Mammary epithelial cell (primary cell): ENCODE data around the gene H6PD.

Source experiments
- EZH2 ChIP-seq: IDR thresholded peaks from 2 replicates; pipeline ENCODE4 v1.6.1; 2012; ENCODE audit warnings: low read length, inconsistent platforms, borderline replicate concordance
- TF ChIP-seq, protein P1 (sequence below), 2 donors: IDR thresholded peaks in 1 of 2; conservative IDR thresholded peaks in 1 of 2; 2 replicates each; pipeline ENCODE4 v1.5.1; 2011 to 2012; ENCODE audit warnings: inconsistent platforms in 2 of 2, low read length in 2 of 2, mild to moderate bottlenecking in 2 of 2, control low read depth in 1 of 2, low read depth in 1 of 2; ENCODE audit not compliant: insufficient read depth in 1 of 2; ENCODE audit errors: extremely low read depth in 1 of 2

DNA sequence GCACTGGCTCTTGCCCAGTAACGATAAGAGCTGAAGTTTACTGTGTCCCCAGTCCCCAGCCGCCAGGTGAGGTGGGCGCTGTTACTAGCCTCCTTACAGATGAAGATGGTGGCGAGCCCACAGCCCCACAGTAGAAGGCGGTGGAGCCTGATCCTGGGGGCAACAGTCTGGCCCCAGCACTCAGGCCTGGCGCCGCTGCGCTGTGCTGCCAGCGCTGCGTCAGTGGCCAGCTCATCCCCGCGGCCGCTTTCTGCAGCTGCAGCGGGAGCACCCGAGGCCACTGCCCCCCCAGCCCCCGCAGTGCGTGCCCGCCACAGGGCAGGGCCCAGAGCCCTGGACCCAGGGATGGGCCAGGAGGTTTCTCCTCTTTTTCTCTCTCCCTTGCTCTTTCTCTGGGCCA, 13.3 kb downstream of the H6PD start:
- no peak for TF ChIP-seq EZH2
- TF ChIP-seq, protein P1, sequence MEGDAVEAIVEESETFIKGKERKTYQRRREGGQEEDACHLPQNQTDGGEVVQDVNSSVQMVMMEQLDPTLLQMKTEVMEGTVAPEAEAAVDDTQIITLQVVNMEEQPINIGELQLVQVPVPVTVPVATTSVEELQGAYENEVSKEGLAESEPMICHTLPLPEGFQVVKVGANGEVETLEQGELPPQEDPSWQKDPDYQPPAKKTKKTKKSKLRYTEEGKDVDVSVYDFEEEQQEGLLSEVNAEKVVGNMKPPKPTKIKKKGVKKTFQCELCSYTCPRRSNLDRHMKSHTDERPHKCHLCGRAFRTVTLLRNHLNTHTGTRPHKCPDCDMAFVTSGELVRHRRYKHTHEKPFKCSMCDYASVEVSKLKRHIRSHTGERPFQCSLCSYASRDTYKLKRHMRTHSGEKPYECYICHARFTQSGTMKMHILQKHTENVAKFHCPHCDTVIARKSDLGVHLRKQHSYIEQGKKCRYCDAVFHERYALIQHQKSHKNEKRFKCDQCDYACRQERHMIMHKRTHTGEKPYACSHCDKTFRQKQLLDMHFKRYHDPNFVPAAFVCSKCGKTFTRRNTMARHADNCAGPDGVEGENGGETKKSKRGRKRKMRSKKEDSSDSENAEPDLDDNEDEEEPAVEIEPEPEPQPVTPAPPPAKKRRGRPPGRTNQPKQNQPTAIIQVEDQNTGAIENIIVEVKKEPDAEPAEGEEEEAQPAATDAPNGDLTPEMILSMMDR (conservative IDR thresholded peaks at IDR 0.05 in 1 of 2, IDR thresholded peaks at IDR 0.05 in 1 of 2; ENCODE audit: extremely low read depth in 1 of 2, insufficient read depth in 1 of 2, low read depth in 1 of 2, low read length in 2 of 2) = no peak
